Mesothelial cell of epicardium (in vitro differentiated cells): Measurements from ENCODE around the gene ABLIM3. TPM values are rescaled to one million over a fixed set of nuclear protein-coding genes. Genes with fewer than 3 reads are reported as not detected.

ENCODE experiments used
- DNase-seq, 2 experiments: peaks; one replicate each; pipeline ENCODE4 v3.0.0; 2021; ENCODE audit warnings: low spot score in 2 of 2; ENCODE audit not compliant: unreplicated experiment in 2 of 2
- H3K27ac Mint-ChIP-seq: 2 replicates; pipeline ENCODE4 v1.8.0; 2021; ENCODE audit warnings: mixed read lengths
- H3K27me3 Mint-ChIP-seq: 2 replicates; pipeline ENCODE4 v1.8.0; 2021; ENCODE audit warnings: low read depth, mixed read lengths
- H3K36me3 Mint-ChIP-seq: 2 replicates; pipeline ENCODE4 v1.8.0; 2021; ENCODE audit warnings: mixed read lengths
- H3K4me1 Mint-ChIP-seq: 2 replicates; pipeline ENCODE4 v1.8.0; 2021; ENCODE audit warnings: mixed read lengths
- H3K4me3 Mint-ChIP-seq: 2 replicates; pipeline ENCODE4 v1.8.0; 2021; ENCODE audit warnings: mild to moderate bottlenecking, moderate library complexity, mixed read lengths
- H3K9me3 Mint-ChIP-seq: 2 replicates; pipeline ENCODE4 v1.8.0; 2021; ENCODE audit warnings: mixed read lengths
- total RNA-seq: library from RNA; stranded (reverse); gene quantifications from 3 replicates; pipeline ENCODE4 v1.2.1, GENCODE V29; 2021
- TF ChIP-seq, protein P1 (sequence below): fragments of 200-600 bp; sonication (generic); IDR thresholded peaks from one replicate; pipeline ENCODE4 v1.5.0; 2021; ENCODE audit warnings: antibody characterized with exemption; ENCODE audit not compliant: unreplicated experiment

ABLIM3 gene
- total RNA-seq, 1 donor from 2014 or later, result 0.27 TPM

DNA sequence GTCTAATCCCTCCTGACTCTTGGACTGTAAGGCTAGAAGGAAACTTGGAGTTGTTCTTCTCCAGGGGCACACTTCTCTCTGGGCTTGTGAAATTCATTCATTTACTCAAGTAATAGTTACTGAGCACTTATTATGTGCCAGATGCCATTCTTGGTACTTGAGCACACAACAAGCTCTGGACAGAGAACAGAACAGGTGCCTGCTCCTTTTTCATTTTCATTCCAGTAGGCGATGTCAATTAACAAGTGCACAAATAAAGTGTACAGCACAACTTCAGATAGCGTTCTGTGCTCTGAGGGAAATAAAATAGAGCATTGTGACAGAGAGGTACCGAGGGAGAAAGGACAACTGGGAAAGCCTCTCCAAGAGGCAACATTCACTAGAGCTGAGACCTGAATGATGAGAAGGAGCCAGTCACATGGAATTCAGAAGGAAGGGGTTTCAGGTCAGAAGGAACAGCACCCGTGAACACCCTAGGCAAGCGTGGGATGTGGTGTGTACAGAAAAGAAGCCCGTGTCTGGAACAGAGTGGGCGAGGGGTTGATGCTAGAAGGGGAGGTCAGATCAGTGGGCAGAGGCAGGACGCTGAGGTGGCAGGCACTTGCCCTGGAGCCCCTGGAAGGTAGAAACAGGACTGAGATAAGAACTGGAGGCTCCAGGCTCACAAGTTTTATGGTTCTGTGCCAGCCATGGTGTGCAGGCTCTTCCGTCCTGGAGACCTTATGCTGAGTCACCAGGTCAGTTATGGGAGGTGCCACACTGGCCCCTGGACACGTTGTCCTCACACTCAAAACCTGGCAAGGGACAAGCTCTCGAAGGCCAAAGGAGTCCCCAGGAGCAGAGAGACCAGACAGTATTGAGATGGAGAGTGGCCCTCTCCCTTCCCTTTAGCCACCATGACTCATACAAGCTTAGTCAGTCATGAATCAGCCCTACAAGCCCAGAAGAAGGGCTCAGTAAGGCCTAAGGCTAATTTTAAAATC, 7.2 kb upstream of the ABLIM3 start:
- Mint-ChIP-seq H3K27ac (no peak overlapping the region), H3K27me3 (peaks cover 35% of the 10 kb centered on the region), H3K4me3 (no peak overlapping the region), H3K9me3 (no peaks in the 10 kb centered on the region), H3K36me3 (no peaks in the 10 kb centered on the region), H3K4me1 (peaks cover 10% of the 10 kb centered on the region)
- TF ChIP-seq, protein P1, sequence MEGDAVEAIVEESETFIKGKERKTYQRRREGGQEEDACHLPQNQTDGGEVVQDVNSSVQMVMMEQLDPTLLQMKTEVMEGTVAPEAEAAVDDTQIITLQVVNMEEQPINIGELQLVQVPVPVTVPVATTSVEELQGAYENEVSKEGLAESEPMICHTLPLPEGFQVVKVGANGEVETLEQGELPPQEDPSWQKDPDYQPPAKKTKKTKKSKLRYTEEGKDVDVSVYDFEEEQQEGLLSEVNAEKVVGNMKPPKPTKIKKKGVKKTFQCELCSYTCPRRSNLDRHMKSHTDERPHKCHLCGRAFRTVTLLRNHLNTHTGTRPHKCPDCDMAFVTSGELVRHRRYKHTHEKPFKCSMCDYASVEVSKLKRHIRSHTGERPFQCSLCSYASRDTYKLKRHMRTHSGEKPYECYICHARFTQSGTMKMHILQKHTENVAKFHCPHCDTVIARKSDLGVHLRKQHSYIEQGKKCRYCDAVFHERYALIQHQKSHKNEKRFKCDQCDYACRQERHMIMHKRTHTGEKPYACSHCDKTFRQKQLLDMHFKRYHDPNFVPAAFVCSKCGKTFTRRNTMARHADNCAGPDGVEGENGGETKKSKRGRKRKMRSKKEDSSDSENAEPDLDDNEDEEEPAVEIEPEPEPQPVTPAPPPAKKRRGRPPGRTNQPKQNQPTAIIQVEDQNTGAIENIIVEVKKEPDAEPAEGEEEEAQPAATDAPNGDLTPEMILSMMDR, result no peak
- no peak for DNase-seq

DNA sequence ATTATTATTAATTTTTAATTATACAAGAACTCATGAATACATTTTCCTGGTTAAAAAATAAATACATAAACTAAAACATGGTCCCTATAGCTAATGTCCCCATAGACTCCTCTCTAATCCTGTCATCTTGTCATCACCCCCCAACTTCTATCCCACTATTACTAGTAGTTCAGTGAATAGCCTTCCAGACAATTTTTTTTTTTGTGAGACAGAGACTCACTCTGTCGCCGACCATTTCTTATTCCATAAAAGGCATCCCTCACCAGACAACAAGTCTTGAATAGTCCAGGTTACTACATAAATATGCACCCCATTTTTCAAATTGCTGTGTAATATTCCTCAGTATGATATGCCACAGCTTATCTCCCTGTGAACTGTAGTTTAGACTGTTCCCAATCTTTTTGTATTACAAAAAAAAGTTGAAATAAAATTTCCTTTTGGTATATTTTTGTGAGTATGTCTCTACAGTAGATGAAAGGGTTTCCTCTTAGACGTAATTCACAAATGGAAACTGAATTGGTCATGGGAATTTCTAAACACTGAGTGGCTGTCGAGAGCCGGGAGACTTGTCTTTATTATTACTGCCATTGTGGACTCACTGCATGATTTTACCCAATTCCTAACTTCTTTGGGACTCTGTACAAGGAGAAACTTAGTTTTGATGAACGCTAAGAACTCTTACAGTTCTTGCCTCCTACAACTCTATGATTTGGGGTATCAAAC, 6.4 kb upstream of the ABLIM3 start:
- no peak overlapping the region for H3K27ac Mint-ChIP-seq
- H3K4me1 Mint-ChIP-seq, result peaks cover 6% of the 10 kb centered on the region
- H3K9me3 Mint-ChIP-seq, result no peaks in the 10 kb centered on the region
- H3K36me3 Mint-ChIP-seq, result no peaks in the 10 kb centered on the region
- TF ChIP-seq, protein P1, result no peak
- DNase-seq, result no peak
- H3K27me3 Mint-ChIP-seq, result peaks cover 36% of the 10 kb centered on the region
- no peak overlapping the region for H3K4me3 Mint-ChIP-seq

DNA sequence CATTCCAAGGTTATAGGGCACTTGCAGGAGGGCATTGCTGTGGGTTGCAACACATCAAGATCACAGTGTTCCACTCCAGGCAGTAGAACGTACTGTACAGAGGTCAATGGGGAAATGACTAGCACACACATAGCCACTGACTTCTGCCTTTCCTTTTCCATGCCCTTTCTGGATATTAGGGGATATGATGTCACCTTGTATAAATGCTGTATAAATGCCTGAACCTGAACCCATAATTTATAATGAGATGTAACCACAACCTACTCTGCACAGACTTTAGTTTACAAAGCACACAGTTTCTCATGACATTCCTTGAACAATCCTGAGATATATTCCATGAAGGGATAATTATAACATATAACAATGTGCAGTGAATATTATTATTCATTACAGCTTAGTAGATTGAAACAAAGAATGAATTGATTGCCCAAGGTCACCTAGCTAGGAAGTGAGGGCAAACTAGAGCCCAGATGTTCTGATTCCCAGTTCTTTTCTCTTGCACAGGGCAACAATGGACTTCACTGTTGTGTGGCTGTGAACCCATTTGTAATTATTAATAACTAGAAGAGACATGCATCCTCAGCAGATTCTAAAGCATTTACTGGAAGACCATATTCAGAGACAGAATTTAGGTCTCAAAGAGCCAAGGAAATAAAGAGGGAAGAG, 5.6 kb upstream of the ABLIM3 start:
- TF ChIP-seq, protein P1, result no peak
- no peak for DNase-seq
- Mint-ChIP-seq H3K27ac (no peak overlapping the region), H3K27me3 (peaks cover 42% of the 10 kb centered on the region), H3K36me3 (no peaks in the 10 kb centered on the region), H3K4me3 (no peak overlapping the region), H3K4me1 (peaks cover 3% of the 10 kb centered on the region), H3K9me3 (no peaks in the 10 kb centered on the region)

DNA sequence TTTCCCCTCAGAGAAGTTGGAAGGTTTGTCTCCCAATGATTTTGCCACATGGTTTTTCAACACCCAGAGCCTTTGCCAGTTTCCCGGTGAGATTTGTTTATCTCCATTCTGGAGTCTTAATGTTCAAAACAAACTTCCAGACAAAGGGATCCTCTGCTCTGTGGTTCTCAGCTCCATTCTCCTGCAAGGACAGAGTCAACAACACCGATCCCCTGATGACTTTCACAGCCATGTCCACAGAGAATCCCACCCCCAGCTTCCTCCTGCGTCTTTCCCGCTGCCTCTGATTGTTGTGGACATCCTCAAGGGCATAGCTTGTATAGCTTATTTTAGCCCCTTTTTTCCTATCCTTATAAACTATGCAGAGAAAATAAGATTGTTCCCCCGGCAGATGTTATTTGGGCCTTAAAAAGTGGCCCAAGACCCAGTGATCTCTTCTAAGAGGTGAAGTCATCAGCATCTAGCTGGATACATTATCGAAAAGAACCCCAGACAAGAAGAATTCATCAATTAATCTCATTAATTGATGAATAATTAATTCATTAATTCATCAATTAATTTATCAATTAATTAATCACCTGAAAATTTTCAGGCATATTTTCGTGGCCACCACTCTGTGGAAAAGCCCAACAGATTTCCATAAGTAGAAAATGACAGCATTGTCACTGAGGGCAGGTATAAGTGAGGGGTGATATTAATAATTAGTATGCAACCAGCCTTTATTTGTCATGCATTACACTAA, 2.9 kb upstream of the ABLIM3 start:
- no peaks in the 10 kb centered on the region for H3K9me3 Mint-ChIP-seq
- DNase-seq, result no peak

More for the DNA sequence above, 2.9 kb upstream of the ABLIM3 start:
- H3K27me3 Mint-ChIP-seq, result peaks cover 53% of the 10 kb centered on the region
- H3K4me1 Mint-ChIP-seq, result peaks cover 3% of the 10 kb centered on the region
- no peak overlapping the region for H3K27ac Mint-ChIP-seq
- TF ChIP-seq, protein P1, result no peak
- no peaks in the 10 kb centered on the region for H3K36me3 Mint-ChIP-seq
- H3K4me3 Mint-ChIP-seq, result no peak overlapping the region
